Fibroblast of lung (primary cell): Measurements from ENCODE around the gene CD58. TPM values are rescaled to one million over a fixed set of nuclear protein-coding genes. Genes with fewer than 3 reads are reported as not detected.

ENCODE experiments used
- DNase-seq, 2 donors: peaks; one replicate each; pipeline versions ENCODE4 v3.0.0 to v3.0.0-alpha.2; 2010; ENCODE audit warnings: low read depth in 2 of 2
- H2AFZ ChIP-seq: 2 replicates; pipeline ENCODE4 v1.5.1; 2012; ENCODE audit warnings: low read length, control low read depth, inconsistent platforms
- H3K27ac ChIP-seq: 2 replicates; pipeline ENCODE4 v1.5.1; 2011; ENCODE audit warnings: low read length, control low read depth; ENCODE audit not compliant: insufficient read depth
- H3K27me3 ChIP-seq: 2 replicates; pipeline ENCODE4 v1.5.1; 2011; ENCODE audit warnings: mild to moderate bottlenecking, low read length; ENCODE audit not compliant: control insufficient read depth, insufficient read depth
- H3K36me3 ChIP-seq: 2 replicates; pipeline ENCODE4 v1.5.1; 2011; ENCODE audit warnings: low read length; ENCODE audit not compliant: control insufficient read depth, insufficient read depth
- H3K4me1 ChIP-seq: 2 replicates; pipeline ENCODE4 v1.5.1; 2011; ENCODE audit warnings: low read length; ENCODE audit not compliant: control insufficient read depth, insufficient read depth; ENCODE audit errors: extremely low read depth
- H3K4me2 ChIP-seq: 2 replicates; pipeline ENCODE4 v1.5.1; 2011; ENCODE audit warnings: low read length, control low read depth; ENCODE audit not compliant: insufficient read depth; ENCODE audit errors: extremely low read depth
- H3K4me3 ChIP-seq, 4 experiments: fragments of 200-600 bp in 1 of 4; sonication (generic) in 1 of 4; replicated peaks in 1 of 4; 2 replicates each; pipeline ENCODE4 v1.5.1; 2011 to 2016; ENCODE audit warnings: low read length in 4 of 4, low read depth in 3 of 4, mild to moderate bottlenecking in 3 of 4, control low read depth in 2 of 4, inconsistent platforms in 1 of 4, mixed read lengths in 1 of 4; ENCODE audit not compliant: insufficient read depth in 1 of 4; ENCODE audit errors: control extremely low read depth in 1 of 4
- H3K79me2 ChIP-seq: 2 replicates; pipeline ENCODE4 v1.5.1; 2012; ENCODE audit warnings: mild to moderate bottlenecking, low read length, inconsistent platforms; ENCODE audit not compliant: control insufficient read depth, insufficient read depth
- H3K9ac ChIP-seq: 2 replicates; pipeline ENCODE4 v1.5.1; 2011; ENCODE audit warnings: mild to moderate bottlenecking, low read length, control low read depth; ENCODE audit not compliant: insufficient read depth
- H3K9me3 ChIP-seq: 2 replicates; pipeline ENCODE4 v1.5.1; 2012; ENCODE audit warnings: low read depth, low read length; ENCODE audit not compliant: control insufficient read depth, insufficient read depth
- H4K20me1 ChIP-seq: 2 replicates; pipeline ENCODE4 v1.5.1; 2011; ENCODE audit warnings: low read length; ENCODE audit not compliant: control insufficient read depth, insufficient read depth; ENCODE audit errors: extremely low read depth
- CTCF ChIP-seq, 2 donors: IDR thresholded peaks in 1 of 2; conservative IDR thresholded peaks in 1 of 2; 1 replicate in 1 of 2; 2 replicates in 1 of 2; pipeline ENCODE4 v1.5.1; 2011 to 2012; ENCODE audit warnings: low read length in 2 of 2, control low read depth in 1 of 2, inconsistent platforms in 1 of 2, low read depth in 1 of 2, mild to moderate bottlenecking in 1 of 2
- EZH2 ChIP-seq: IDR thresholded peaks from 2 replicates; pipeline ENCODE4 v1.5.1; 2012; ENCODE audit warnings: low read length, control low read depth, mild to moderate bottlenecking; ENCODE audit errors: missing control alignments
- polyA plus RNA-seq, 2 donors: library from polyadenylated mRNA; depleted of rRNA in 1 of 2; stranded (reverse) in 1 of 2; unstranded in 1 of 2; fragments of >200 nt; gene quantifications; 2 replicates each; pipeline ENCODE4 v1.2.1, GENCODE V29; 2011 to 2012; ENCODE audit warnings: missing spikeins in 1 of 2
- total RNA-seq: library from RNA; depleted of rRNA; stranded (reverse); fragments of >200 nt; gene quantifications from 2 replicates; pipeline ENCODE4 v1.2.1, GENCODE V29; 2014

CD58 gene
- total and polyA plus RNA-seq, 2 donors (not counting 1 experiment from before 2014, with no cell fraction given), result 8.4 to 16.3 TPM

GRCh38 chr1:116495535-116495934 is 75.3 kb downstream of the CD58 start:
- TF ChIP-seq CTCF (conservative IDR thresholded peaks at IDR 0.05 in 1 of 2, IDR thresholded peaks at IDR 0.05 in 1 of 2; ENCODE audit: low read depth in 1 of 2, low read length in 2 of 2), result no peak
- TF ChIP-seq EZH2, result no peak
- H3K4me2 ChIP-seq, result no peak overlapping the region
- no peaks in the 10 kb centered on the region for H3K4me1 ChIP-seq
- no peaks in the 10 kb centered on the region for H3K27me3 ChIP-seq
- no peak overlapping the region for H3K9ac ChIP-seq
- H3K79me2 ChIP-seq, result no peaks in the 10 kb centered on the region
- no peak overlapping the region for H2AFZ ChIP-seq
- peak in 1 of 2 donors; percentile 57 for DNase-seq
- no peak overlapping the region for H3K27ac ChIP-seq
- H3K36me3 ChIP-seq, result no peaks in the 10 kb centered on the region
- H3K9me3 ChIP-seq, result no peaks in the 10 kb centered on the region
- no peak overlapping the region for H3K4me3 ChIP-seq
- H4K20me1 ChIP-seq, result no peaks in the 10 kb centered on the region

- H3K9ac ChIP-seq, result no peak overlapping the region
- DNase-seq, result peak in 1 of 2 donors; percentile 49
- H3K4me3 ChIP-seq, result no peak overlapping the region
- H3K79me2 ChIP-seq, result no peaks in the 10 kb centered on the region
- no peak overlapping the region for H3K27ac ChIP-seq
- no peak overlapping the region for H2AFZ ChIP-seq
- no peaks in the 10 kb centered on the region for H3K27me3 ChIP-seq
- no peaks in the 10 kb centered on the region for H3K4me1 ChIP-seq
- TF ChIP-seq EZH2 (no peak), CTCF (conservative IDR thresholded peaks at IDR 0.05 in 1 of 2, IDR thresholded peaks at IDR 0.05 in 1 of 2; ENCODE audit: low read depth in 1 of 2, low read length in 2 of 2) (no peak)
- no peaks in the 10 kb centered on the region for H4K20me1 ChIP-seq
- no peak overlapping the region for H3K4me2 ChIP-seq
- H3K36me3 ChIP-seq, result no peaks in the 10 kb centered on the region
- no peaks in the 10 kb centered on the region for H3K9me3 ChIP-seq
These were observed 76.1 kb downstream of the CD58 start for GRCh38 chr1:116494745-116495144.

- H3K27me3 ChIP-seq, result no peaks in the 10 kb centered on the region
- DNase-seq, result peak in 1 of 2 donors; percentile 65
- no peaks in the 10 kb centered on the region for H3K4me1 ChIP-seq
- H3K4me2 ChIP-seq, result no peak overlapping the region
- H3K36me3 ChIP-seq, result no peaks in the 10 kb centered on the region
- H3K9me3 ChIP-seq, result no peaks in the 10 kb centered on the region
- no peak overlapping the region for H3K4me3 ChIP-seq
- no peak overlapping the region for H3K27ac ChIP-seq
- no peaks in the 10 kb centered on the region for H4K20me1 ChIP-seq
- H3K9ac ChIP-seq, result no peak overlapping the region
- TF ChIP-seq CTCF (conservative IDR thresholded peaks at IDR 0.05 in 1 of 2, IDR thresholded peaks at IDR 0.05 in 1 of 2; ENCODE audit: low read depth in 1 of 2, low read length in 2 of 2) (no peak), EZH2 (no peak)
- H3K79me2 ChIP-seq, result no peaks in the 10 kb centered on the region
- H2AFZ ChIP-seq, result no peak overlapping the region
These were observed 76.5 kb downstream of the CD58 start for GRCh38 chr1:116494353-116494692.
